Skeletal muscle cell (primary cell): ENCODE data around the gene WWOX.
"Not testable (repeated sequence)": the region's sequence is repeated elsewhere in the genome, so short reads cannot be mapped to it uniquely, and the experiment has no call there.

Experiments
- DNase-seq: peaks from one replicate; pipeline ENCODE4 v3.0.0-alpha.2; 2010; ENCODE audit warnings: low read depth
- H3K4me3 ChIP-seq: 2 replicates; pipeline ENCODE4 v1.5.1; 2011; ENCODE audit warnings: low read depth, mild to moderate bottlenecking, control low read depth, low read length, moderate library complexity

Gene WWOX

GRCh38 chr16:78596348-78596995 lies 497.0 kb downstream of the WWOX start:
- no peak overlapping the region for H3K4me3 ChIP-seq

DNA sequence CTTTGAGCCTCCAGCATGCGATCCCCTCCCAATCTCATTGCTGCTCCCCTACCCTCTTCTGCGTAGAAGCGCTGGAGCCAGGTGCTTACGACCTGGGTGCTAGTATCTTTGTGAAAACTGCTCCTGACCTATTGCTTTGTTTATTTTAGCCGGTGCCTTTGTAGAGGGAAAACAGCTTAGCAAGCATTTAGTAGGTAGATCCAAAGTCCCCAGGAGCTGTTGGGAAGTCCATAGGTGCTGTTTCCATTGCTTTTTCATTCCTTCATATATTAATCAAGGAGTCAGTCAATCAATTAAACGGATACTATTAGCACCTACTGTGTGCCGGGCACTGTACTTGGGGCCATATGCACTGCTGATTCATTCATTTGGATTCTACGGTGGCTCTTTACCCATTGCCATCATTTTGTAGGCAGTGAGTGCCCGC lies 497.6 kb downstream of the WWOX start:
- H3K4me3 ChIP-seq = no peak overlapping the region
- DNase-seq = no peak

More at GRCh38 chr16:78596348-78596995, 497.0 kb downstream of the WWOX start:
- no peak for DNase-seq

DNA sequence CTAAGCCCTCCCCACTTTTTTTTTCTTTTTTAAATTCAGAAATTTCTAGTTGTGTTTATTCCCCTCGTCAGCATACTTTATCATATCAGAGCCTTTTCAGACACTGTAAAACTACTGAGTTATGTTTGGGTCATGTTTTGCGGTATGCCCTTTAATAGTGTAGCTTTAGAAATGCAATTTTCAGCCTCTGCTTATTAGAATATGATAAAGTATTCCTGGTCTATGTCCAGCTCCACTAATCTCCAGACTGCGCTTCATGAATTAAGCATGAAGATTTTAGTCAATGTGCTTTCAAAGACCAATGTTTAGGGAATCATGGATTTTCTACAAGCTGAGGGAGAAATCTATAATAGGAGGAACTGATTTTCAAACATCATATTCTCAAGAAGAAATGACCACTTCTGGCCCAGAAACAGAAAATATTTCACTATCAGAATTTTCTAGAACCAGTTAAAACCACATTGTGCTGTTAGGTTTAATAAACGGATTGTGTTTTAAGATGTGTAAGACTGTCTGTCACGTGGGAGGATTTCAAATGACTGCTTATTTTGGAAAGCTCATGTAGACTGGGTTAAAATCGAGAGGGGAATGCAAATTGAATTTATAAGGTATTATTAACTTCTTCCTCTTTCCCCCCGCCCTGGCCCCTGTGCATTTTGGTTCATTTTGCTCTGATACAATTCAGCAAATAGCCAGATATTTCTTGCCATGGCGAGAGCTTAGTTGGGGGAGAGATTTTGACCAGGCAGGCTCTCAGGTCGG lies 498.5 kb downstream of the WWOX start:
- DNase-seq = no peak
- no peak overlapping the region for H3K4me3 ChIP-seq

- DNase-seq = no peak
- H3K4me3 ChIP-seq = no peak overlapping the region
Observed at GRCh38 chr16:78599271-78599670, 499.8 kb downstream of the WWOX start.

GRCh38 chr16:78604423-78605062 lies 505.1 kb downstream of the WWOX start:
- DNase-seq, H3K4me3 ChIP-seq: not testable (repeated sequence)

GRCh38 chr16:78605548-78606101 lies 506.2 kb downstream of the WWOX start:
- no peak for DNase-seq
- no peak overlapping the region for H3K4me3 ChIP-seq

DNA sequence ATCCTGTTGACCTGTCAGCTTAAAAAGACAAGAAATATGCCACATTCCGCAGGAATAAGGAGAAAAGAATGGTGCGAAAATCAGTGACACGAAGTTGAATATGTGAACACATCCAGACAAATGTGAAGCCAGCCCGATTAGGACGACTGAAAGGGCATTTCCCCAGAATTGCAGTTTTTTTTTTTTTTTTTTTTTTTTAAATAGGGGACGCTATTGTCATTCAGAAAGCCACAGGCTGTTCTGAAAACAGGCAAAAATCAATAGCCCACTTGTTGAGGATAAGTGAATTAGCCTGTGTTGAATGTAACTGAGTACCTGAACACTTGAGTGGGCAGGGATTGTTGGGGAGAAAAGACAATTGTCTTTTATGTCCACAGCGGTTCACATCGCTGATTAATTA lies 507.1 kb downstream of the WWOX start:
- no peak for DNase-seq
- no peak overlapping the region for H3K4me3 ChIP-seq

DNA sequence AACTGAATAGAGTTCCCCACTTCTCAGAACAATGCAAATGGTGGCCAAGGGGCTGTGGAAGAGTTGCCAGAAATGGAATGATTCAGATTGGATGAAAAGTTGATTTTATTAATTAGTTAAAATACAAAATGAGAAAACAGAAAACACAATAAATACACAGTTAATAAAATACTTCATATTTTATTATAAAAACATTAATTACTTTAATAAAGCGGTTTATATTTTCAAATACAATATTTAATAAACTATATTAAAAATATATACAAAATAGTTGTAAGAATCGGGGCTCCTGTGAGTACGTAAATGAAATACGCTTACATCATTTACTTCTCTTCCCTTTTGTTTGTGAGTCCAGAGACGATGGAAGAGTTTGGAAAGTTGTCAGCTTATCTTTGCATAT lies 507.6 kb downstream of the WWOX start:
- DNase-seq = no peak
- no peak overlapping the region for H3K4me3 ChIP-seq

GRCh38 chr16:78607465-78607864 lies 508.0 kb downstream of the WWOX start:
- no peak for DNase-seq

GRCh38 chr16:78608305-78608776 lies 508.9 kb downstream of the WWOX start:
- DNase-seq = no peak
- no peak overlapping the region for H3K4me3 ChIP-seq

More at GRCh38 chr16:78607465-78607864, 508.0 kb downstream of the WWOX start:
- H3K4me3 ChIP-seq = no peak overlapping the region

DNA sequence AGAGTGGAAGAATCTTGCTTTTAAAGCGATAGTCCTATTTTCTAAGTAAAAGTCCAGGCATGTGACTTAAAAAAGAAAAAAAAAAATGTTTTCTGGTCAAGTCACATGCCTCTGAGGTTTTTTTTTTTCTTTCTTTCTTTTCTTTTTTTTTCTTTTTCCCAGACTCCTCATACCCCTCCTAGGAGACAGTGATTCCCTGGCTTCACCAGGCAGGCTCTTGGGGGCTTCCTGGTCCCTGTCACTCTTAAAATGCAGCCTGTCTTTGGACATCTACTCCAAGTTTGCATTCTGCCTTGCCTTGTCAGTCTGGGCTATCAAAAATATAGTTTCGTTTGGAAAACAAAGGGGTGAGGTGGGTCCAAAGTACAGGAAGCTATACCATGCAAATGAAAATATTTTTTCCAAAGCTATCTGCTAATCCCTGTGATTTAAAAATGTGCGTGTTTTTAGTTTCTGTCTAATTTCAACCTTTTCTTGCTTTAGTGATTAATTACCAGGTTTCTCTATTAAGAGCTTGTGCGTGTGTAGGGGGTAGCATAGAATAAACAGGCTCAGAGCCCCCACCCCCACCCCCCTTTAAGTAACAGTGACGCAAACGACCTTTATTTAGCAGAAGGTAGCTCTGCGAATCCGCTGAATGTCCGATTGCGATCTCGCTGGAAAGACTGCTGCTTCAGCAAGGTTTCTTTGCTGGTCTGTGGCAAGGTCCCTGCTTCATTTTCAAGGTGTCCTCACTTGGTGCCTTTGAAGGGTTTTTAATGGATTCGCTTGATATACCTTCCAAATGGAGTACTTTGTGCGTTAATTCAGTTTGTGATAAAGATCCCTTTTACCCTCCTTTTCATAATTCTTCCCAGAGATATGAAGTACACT lies 510.2 kb downstream of the WWOX start:
- DNase-seq = no peak
- H3K4me3 ChIP-seq = no peak overlapping the region

DNA sequence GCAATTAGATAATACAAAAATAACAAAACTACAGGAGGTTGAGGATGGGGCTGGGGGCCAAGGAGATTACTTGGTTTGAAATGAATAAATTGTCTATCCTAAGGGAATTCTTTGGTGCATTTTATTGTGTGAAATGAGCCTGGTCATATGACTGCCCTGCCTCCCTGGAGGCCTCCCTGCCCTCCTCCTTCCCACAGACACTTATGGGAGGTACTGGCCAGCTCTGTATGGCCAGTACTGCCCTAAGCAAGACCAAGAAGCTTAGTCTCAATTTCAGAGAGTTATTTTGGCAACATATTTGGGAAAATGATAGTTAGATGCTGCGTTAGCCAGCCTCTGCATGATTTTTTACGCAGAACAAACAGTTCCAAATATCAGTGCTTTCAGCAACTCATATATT lies 511.9 kb downstream of the WWOX start:
- no peak overlapping the region for H3K4me3 ChIP-seq
- no peak for DNase-seq

DNA sequence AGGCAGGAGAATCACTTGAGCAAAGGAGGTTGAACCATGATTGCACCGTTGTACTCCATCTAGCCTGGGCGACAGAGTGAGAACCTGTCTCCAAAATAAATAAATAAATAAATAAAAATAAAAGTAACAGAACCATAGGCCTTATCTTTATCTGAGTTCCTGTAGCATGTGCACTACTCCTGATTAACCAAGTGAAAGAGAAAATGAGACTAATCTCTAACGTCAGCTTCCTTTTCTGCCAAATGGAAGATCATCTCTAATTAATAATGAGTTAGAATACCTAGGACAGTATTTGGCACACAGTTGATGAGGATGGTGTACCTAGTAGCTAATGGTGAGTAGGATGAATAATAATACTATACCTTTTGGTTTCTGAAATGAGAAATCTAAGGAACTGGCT lies 520.4 kb downstream of the WWOX start:
- no peak for DNase-seq
- no peak overlapping the region for H3K4me3 ChIP-seq

DNA sequence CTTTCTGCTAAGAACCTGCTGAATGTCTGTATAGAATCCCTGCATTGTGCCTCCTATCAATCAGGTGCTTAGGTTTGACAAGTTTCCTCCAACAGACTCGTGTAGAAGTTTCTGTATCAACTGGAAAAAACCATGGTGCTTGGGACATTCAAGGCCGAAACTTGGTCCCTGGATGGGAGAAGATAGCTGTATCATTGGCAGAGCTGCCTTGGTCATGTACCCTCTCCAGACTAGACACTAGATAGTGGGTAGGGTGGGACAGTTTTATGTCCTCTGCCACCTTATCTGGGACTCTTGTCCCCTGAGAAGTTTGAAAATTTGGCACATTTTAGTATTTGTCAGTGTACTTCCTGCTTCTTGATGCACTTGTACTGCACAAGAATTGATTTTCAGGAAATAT lies 520.8 kb downstream of the WWOX start:
- no peak for DNase-seq
- H3K4me3 ChIP-seq = no peak overlapping the region

- H3K4me3 ChIP-seq = no peak overlapping the region
- no peak for DNase-seq
Observed at GRCh38 chr16:78623796-78624195, 524.3 kb downstream of the WWOX start.

DNA sequence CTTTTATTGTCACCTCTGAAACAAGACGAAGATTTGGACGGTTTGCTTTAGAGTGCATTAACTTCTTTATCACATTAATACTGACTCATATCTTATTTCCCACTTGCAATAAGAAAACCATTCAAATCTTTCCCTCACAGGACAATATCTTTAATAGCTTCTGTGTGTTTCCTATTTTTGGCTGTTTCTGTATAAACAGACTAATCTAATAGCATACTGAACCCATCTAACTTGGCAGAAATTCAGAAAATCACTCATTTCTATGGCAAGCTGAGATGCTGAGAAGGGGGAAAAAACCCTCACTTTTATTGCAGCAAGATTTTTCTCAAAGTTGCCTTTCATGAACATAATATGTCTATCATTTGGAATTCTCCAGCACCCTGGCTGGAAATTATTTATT lies 524.9 kb downstream of the WWOX start:
- no peak overlapping the region for H3K4me3 ChIP-seq
- DNase-seq = no peak

GRCh38 chr16:78628461-78629045 lies 529.1 kb downstream of the WWOX start:
- no peak overlapping the region for H3K4me3 ChIP-seq
- no peak for DNase-seq

DNA sequence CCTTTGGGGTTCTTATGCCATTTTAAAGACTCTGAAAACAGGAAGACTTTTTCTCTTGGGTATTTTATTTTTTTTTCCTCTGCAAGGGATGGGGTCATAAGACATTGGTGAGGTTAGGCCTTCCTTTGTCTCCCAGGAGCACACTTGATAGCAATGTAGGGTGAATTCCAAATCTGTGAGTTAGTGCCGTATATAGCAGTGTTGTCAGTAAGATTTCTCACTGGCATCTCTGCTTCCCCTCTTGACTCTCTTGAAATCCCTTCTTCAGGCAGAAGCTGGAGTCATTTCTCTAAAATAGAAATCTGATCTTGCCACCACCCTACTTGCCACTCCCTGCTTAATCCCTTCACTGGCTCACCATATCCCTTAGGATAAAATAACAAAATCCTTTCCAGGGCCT lies 529.7 kb downstream of the WWOX start:
- no peak overlapping the region for H3K4me3 ChIP-seq
- no peak for DNase-seq

DNA sequence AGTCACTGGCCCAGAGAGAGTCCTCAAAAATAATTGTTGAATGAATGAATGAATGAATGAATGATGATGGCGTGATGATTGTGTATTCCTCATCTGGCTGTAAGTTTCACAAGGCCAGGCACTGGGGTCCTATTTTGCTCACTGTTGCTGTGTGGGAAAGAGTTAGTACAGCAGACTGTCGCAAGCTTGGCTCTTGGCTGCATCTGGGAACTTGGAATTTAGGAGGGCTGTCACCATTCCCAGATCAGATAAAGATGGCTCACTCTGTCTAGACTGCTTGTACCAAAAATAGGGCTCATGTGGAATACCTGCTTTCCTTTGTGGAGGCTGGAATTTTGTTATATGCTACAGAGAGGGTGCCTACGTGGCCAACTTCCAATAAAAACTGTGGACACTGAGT lies 530.6 kb downstream of the WWOX start:
- DNase-seq = no peak

More for the DNA sequence above, 530.6 kb downstream of the WWOX start:
- no peak overlapping the region for H3K4me3 ChIP-seq
